HG03432 (cell line): ENCODE data around the gene TOGARAM1.
"Not testable (repeated sequence)": the region's sequence is repeated elsewhere in the genome, so short reads cannot be mapped to it uniquely, and the experiment has no call there.

Experiments used
- ATAC-seq: cut with Tn5 transposase; IDR thresholded peaks from one replicate; pipeline ENCODE4 v1.9.1; 2021; ENCODE audit warnings: mild to moderate bottlenecking, moderate library complexity; ENCODE audit not compliant: unreplicated experiment

The TOGARAM1 gene

DNA sequence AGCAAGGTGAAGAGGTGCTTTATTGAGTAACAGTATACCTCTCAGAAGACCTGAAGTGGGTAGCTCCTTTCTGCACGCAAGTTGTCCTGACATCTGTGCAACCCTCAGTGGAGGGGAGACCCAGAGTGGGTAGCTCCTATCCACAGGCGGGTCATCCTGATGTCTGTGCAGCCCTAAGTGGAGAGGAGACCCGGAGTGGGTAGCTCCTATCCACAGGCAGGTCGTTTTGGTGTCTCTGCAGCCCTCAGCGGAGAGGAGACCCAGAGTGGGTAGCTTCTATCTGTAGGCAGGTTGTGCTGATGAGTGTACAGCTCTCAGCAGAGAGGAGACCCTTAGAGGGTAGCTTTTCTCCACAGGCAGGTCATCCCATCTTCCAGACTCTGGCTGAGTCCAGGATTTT is 76.9 kb downstream of the TOGARAM1 start:
- ATAC-seq = no peak

DNA sequence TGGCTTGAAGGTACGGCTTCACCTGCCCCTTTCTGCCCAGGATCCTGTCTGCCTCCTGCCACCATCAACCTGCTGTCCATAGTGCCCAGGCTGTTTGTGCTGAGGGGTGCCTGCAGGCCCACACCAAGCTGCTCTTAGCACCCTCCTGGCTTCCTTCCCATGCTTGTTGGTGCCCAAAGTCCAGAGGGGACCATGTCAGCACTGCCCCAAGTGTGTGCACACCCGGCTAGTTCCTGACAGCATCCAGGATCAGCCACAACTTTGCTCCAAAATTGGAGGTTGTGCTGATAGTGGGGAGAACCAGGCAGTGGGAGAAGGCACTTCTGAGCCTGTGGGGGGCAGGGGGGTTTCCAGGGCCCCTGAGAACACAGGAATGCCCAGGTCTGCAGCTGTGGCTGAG is 77.4 kb downstream of the TOGARAM1 start:
- no peak for ATAC-seq

DNA sequence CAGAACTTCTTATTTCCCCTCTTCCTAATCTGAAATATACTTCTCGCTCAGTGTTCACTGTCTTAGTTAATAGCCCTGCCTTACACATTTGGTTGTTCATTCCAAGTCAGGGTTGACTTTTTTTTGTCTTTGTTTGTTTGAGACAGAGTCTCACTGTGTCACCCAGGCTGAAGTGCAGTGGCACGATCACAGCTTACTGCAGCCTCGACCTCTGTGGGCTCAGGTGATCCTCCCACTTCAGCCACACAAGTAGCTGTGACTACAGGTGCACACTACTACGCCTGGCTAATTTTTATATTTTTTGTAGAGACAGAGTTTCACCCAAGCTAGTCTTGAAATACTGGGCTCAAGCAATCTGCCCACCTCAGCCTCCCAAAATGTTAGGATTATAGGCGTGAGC is 79.7 kb downstream of the TOGARAM1 start:
- ATAC-seq = no peak

DNA sequence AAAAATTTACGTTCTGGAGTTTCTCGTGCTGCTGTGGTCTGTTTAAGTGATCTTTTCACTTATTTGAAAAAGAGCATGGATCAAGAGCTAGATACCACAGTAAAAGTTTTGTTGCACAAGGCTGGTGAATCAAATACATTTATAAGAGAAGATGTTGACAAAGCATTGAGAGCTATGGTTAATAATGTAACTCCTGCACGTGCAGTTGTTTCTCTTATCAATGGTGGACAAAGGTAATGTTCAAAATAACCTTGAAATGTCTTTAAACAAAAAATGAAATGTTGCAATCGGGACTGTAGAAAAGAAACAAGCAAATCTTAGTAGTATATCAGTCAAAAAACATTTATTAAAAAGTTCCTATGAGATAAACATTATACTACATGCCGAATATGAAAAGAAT is 82.6 kb downstream of the TOGARAM1 start:
- ATAC-seq = no peak

DNA sequence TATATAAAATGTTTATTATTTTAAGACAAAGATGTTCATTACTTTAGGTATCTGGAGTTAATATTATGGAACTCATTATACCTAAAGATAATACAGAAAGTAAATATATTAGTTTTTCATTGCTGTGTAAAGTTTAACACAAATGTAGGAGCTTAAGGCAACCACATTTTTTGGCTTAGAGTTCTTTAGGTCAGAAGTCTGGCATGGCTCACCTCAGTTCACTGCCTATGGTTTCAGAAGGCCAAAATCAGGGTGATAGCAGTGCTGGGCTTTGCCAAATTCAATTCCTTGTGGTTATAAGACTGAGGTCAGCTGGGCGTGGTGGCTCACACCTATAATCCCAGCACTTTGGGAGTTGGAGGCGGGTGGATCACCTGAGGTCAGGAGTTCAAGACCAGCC is 86.4 kb downstream of the TOGARAM1 start:
- no peak for ATAC-seq

DNA sequence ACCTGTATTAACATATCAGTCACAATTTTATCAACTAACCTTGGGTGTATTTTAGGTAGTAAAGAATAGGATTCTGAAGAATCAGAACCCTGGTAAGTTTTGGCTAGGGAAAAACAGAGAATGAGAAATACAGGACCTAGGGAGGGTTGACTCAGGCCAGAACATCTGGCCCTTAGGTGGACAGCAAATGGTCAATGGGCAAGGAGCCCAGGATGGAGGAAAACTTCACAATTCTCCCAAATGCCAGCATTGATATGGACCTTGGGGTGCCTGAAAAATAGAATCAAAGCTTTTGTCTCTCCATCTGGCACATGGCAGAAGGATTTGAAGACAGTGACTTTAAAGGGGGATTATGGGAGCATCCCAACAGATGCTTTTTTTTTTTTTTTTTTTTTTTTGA is 89.2 kb downstream of the TOGARAM1 start:
- no peak for ATAC-seq

DNA sequence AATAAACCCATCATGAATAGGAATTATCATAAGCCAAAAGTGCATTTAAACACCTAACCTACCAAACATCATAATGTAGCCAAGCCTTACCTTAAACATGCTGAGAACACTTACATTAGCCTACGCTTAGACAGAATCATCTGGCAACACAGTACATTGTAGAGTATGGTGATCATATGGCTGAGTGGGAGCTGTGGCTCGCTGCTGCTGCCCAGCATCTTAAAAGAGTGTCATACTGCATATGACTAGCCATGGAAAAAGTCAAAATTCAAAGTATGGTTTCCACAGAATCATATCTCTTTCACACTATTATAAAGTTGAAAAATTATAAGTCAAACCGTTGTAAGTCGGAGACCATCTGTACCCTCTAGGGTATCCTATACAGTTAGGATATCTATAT is 89.9 kb downstream of the TOGARAM1 start:
- ATAC-seq = no peak

DNA sequence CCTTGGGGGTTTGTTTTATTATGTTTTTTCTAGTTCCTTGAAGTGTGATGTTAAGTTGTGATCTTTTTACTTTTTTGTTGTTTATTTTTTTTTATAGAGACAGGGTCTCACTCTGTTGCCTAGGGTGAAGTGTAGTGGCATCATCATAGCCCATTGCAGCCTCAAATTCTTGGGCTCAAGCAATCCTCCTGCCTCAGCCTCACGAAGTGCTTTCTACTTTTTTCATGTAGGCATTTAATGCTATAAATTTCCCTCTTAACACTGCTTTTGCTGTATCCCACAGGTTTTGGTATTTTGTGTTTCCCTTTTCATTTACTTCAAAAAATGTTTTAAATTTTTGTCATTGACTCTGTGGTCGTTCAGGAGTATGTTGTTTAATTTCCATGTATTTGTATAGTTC is 95.4 kb downstream of the TOGARAM1 start:
- ATAC-seq = no peak

DNA sequence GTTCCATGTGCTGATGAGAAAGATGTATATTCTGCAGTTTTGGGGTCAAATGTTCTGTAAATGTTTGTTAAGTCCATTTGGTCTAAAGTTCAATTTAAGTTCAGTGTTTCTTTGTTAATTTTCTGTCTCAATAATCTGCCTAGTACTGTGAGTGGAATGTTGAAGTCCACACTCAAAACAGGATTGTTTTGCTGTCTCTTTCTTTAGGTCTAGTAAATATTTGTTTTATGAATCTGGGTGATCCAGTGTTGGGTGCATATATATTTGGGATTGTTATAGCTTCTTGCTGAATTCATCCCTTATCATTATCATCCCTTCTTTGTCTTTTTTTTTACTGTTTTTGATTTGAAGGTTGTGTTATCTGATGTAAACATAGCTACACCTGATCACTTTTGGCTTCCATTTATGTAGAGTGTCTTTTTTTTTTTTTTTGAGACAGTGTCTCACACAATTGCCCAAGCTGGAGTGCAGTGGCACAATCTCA is 95.9 kb downstream of the TOGARAM1 start:
- no peak for ATAC-seq

DNA sequence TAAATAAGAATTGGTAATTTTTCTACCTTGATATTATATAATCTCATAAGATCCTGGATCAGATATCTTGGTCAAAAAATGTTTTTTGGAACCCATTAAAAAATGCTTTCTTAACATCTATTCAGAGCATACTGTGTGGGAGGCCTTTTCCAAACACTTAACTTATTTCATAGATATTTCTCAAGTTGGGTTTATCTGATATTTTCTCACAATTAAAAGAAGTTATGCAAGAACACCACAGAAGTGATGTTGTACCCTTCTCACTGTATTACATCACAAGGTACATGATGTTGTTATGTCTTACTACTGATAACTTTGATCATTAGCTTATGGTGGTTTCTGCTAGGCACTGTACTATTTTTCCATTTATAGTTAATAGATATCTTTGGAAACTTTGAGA is 98.6 kb downstream of the TOGARAM1 start:
- ATAC-seq = no peak

DNA sequence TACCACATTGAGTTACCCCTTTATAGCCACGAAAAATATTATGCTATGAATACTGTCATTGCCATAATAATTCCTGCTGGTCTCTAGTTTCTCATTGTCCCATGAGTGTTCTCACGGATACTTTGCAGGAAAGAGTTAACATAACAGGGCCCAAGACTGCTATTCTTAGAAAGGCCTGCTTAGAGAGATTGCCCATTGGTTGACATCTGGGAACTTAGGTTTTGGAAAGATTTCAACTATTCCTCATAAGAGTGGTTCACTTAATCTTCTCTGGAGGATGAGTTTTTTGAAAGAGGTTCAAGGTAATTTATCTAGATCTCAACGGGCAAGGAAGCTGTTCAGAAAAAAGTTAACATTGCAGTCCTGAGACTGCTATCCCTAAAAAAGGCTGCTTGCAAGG is 103.5 kb downstream of the TOGARAM1 start:
- no peak for ATAC-seq

DNA sequence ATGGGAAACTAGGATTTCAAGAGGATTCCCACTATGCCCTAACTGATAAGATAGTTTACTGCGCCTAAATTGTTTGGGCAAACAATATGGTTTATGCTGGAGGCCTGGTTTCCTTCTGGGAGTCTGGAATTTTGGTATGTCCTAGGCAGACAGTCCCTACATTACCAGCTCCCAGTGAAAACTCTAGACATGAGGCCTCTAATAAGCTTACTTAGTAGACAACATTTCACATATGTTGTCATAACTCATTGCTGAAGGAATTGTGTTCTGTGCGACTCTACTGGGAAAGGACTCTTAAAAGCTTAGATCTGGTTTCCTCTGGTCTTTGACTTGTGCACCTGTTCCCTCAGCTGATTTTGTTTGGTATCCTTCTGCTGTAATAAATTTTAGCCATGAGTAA is 104.0 kb downstream of the TOGARAM1 start:
- ATAC-seq = no peak

DNA sequence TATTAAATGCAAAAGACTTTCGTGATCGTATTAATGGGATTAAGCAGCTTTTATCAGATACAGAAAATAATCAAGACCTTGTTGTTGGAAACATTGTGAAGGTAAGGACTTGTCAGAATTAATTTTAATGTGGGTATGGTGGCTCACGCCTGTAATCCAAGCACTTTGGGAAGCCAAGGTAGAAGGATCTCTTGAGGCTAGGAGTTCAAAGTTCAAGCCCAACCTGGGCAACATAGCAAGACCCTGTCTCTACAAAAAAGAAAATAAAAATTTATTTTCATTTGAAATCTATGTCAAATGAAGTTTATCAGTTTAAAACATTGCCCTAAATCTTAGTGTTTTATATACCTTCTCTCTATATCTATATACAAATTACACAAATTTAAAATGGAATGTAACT is 104.7 kb downstream of the TOGARAM1 start:
- ATAC-seq = no peak

DNA sequence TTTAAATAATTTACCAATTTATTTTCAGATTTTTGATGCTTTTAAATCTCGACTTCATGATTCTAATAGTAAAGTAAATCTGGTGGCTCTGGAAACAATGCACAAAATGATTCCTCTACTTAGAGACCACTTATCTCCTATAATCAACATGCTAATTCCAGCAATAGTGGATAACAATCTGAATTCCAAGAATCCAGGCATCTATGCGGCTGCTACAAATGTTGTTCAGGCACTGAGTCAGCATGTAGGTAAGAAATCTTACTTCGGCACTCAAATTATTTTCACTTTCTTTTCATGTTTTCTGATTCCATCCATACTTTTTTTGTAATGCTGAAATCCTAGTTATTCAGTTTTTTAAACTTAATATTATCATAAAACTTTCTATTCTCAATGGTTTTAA is 106.4 kb downstream of the TOGARAM1 start:
- no peak for ATAC-seq

DNA sequence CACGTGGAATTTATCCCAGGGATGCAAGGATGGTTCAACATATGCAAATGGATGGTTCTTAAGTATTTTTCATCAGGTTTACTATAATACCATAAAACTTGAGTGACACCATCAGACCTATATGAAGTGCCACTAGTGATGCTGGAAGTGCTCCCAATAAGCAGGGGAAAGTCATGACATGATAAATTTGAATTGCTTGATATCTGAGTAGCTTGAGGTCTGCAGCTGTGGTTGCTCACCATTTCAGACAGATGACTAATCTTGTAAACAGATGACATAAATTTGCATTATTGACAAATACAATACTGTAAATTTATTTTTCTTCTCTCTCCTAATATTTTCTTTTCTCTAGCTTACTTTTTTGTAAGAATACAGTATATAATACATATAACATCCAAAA is 108.2 kb downstream of the TOGARAM1 start:
- ATAC-seq = no peak

DNA sequence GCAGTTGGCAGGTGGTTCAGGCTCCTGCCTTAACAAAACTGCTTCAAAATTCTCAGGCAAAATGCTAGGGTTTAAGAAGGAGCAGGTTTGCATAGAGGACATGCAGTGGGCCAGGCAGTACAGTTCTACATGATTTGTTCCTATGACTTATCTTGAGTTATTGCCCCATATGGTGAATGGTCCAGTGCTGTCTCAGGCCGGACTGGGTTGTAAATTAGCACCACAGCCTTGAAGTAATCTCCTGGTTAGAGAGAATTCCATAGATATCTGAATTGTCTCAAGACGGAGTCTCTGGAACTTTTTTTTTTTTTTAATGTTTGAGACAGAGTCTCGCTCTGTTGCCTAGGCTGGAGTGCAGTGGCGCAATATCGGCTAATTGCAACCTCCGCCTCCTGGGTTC is 110.1 kb downstream of the TOGARAM1 start:
- ATAC-seq = no peak

DNA sequence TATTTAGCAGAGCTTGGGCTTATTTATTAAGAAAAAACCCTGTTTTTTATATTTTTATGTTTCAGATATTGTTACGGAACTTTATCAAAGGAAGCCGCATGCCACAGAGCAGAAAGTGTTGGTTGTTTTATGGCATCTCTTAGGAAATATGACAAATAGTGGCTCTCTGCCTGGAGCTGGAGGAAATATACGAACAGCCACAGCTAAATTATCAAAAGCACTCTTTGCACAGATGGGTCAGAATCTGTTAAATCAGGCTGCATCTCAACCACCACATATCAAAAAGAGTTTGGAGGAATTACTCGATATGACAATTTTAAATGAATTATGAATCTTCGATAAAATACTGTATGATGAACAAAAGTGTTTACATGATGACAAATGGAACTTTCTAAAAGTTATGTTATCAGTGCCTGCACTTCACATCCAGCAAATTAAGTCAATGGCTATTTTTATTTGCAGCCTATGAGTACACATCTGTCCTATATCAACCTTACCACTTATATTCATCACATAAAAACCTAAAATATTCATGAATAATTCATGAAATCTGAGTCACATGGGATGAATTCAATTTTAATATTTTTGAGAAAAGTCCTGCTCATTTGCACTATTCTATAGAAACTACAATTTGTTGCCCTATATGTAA is 111.4 kb downstream of the TOGARAM1 start:
- no peak for ATAC-seq

DNA sequence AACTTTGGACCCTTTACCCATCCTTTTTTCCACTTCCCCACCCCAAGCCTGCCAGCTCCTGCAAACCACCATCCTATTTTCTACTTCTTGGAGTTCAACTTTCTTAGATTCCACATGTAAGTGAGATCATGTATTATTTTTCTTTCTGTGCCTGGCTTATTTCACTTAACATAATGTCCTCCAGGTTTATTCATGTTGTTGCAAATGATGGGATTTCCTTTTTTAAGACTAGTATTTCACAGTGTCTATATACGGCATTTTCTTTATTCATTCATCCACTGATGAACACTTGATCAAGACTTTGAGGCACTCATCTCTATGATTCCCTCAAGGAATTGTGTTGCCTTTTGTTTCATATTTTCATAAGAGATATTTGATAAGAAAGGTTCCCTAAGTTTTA is 116.3 kb downstream of the TOGARAM1 start:
- ATAC-seq = no peak

DNA sequence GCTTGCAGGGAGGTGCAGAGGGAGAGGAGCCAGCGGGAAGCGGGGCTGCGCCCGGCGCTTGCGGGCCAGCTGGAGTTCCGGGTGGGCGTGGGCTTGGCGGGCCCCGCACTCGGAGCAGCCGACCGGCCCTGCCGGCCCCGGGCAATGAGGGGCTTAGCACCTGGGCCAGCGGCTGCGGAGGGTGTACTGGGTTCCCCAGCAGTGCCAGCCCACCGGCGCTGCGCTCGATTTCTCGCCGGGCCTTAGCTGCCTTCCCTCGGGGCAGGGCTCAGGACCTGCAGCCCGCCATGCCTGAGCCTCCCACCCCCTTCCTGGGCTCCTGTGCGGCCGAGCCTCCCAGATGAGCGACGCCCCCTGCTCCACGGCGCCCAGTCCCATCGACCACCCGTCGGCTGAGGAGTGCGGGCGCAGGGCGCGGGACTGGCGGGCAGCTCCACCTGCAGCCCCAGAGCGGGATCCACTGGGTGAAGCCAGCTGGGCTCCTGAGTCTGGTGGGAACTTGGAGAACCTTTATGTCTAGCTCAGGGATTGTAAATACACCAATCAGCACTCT is 118.5 kb downstream of the TOGARAM1 start:
- not testable (repeated sequence) for ATAC-seq

DNA sequence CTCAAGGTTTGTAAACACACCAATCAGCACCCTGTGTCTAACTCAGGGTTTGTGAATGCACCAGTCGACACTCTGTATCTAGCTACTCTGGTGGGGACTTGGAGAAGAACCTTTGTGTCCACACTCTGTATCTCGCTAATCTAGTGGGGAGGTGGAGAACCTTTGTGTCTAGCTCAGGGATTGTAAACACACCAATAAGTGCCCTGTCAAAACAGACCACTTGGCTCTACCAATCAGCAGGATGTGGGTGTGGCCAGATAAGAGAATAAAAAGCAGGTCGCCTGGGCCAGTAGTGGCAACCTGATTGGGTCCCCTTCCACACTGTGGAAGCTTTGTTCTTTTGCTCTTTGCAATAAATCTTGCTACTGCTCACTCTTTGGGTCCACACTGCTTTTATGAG is 119.1 kb downstream of the TOGARAM1 start:
- not testable (repeated sequence) for ATAC-seq

DNA sequence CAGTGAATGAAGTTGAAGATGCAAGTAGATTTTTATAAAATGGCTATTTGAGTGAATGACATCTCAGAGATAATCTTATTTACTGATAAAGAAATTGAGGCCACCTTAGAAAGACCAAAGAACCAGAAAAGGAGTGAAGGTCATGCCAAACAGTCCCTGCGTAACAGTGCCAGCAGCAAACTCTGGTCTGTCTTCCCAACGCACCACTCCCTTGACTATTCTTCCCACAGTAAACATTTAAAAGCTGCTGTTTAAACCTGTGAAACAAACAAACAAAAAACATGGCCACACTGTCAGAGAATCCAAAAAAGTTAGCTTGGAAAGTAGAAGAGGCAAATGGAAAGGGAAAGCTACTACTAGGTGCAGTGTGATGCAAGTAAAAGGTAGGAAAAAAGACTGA is 120.4 kb downstream of the TOGARAM1 start:
- ATAC-seq = no peak

DNA sequence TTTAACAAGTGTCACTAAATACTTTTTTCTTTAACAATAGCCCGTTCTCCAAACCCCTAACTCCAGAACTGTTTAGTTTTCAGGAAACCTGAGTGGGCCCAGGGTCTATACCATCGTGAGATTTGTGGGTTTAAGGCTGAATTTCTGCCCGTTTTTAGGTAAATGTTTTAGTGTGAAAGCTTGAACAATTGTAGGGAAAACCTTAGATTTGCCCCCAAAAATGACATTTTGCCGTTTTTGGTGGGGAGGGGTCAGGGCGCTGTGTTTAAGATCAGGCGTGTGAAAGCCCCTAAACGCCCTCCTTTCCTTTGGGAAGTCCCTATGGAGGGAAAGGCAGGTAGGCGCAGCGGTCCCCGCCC is 121.6 kb downstream of the TOGARAM1 start:
- no peak for ATAC-seq
